H9 (cell line): ENCODE results near the gene CLSTN3. TPM values are rescaled to one million over a fixed set of nuclear protein-coding genes. Genes with fewer than 3 reads are reported as not detected.
A peak's percentile ranks its signal among the peaks of the same experiment; 100 is the strongest.

Source experiments
- DNase-seq: peaks from one replicate; pipeline ENCODE4 v3.0.0-alpha.2; 2017
- H2AFZ ChIP-seq: one replicate; pipeline ENCODE4 v1.6.1; 2013; ENCODE audit warnings: mild to moderate bottlenecking, low read length, control low read depth, moderate library complexity
- H2AK5ac ChIP-seq: 2 replicates; pipeline ENCODE4 v1.6.1; 2013; ENCODE audit warnings: low read length, control low read depth, mixed read lengths; ENCODE audit not compliant: insufficient read length
- H2BK120ac ChIP-seq: one replicate; pipeline ENCODE4 v1.6.1; 2013; ENCODE audit warnings: low read depth, mild to moderate bottlenecking, low read length, control low read depth, inconsistent platforms; ENCODE audit not compliant: poor library complexity, severe bottlenecking
- H2BK12ac ChIP-seq: 2 replicates; pipeline ENCODE4 v1.6.1; 2013; ENCODE audit warnings: low read length, control low read depth, mixed read lengths, low read depth; ENCODE audit not compliant: insufficient read length
- H2BK15ac ChIP-seq: 2 replicates; pipeline ENCODE4 v1.6.1; 2013; ENCODE audit warnings: low read depth, low read length, control low read depth
- H2BK20ac ChIP-seq: one replicate; pipeline ENCODE4 v1.6.1; 2013; ENCODE audit warnings: low read depth, mild to moderate bottlenecking, low read length, control low read depth, inconsistent platforms; ENCODE audit not compliant: poor library complexity, severe bottlenecking
- H2BK5ac ChIP-seq: 2 replicates; pipeline ENCODE4 v1.6.1; 2013; ENCODE audit warnings: low read length, control low read depth, mixed read lengths; ENCODE audit not compliant: insufficient read length
- H3K14ac ChIP-seq: 2 replicates; pipeline ENCODE4 v1.6.1; 2013; ENCODE audit warnings: low read length, control low read depth; ENCODE audit not compliant: insufficient read depth
- H3K18ac ChIP-seq: 2 replicates; pipeline ENCODE4 v1.6.1; 2013; ENCODE audit warnings: low read depth, mild to moderate bottlenecking, mixed read lengths, low read length, control low read depth; ENCODE audit not compliant: insufficient read length
- H3K23ac ChIP-seq: 2 replicates; pipeline ENCODE4 v1.6.1; 2013; ENCODE audit warnings: low read length, control low read depth, mixed read lengths, low read depth; ENCODE audit not compliant: insufficient read length
- H3K23me2 ChIP-seq: 2 replicates; pipeline ENCODE4 v1.6.1; 2013; ENCODE audit warnings: low read depth, mild to moderate bottlenecking, mixed read lengths, low read length, control low read depth; ENCODE audit not compliant: insufficient read length, poor library complexity, severe bottlenecking
- H3K27ac ChIP-seq: 2 replicates; pipeline ENCODE4 v1.5.1; 2013; ENCODE audit warnings: low read length, control low read depth, mixed read lengths, low read depth; ENCODE audit not compliant: insufficient read length
- H3K27me3 ChIP-seq: 2 replicates; pipeline ENCODE4 v1.6.1; 2013; ENCODE audit warnings: low read length, control low read depth, inconsistent platforms; ENCODE audit not compliant: insufficient read depth
- H3K4ac ChIP-seq: 2 replicates; pipeline ENCODE4 v1.6.1; 2013; ENCODE audit warnings: low read depth, mild to moderate bottlenecking, control low read depth, inconsistent platforms, low read length, moderate library complexity
- H3K4me1 ChIP-seq: 2 replicates; pipeline ENCODE4 v1.6.1; 2013; ENCODE audit warnings: low read length, control low read depth, inconsistent platforms; ENCODE audit not compliant: insufficient read depth
- H3K4me2 ChIP-seq: 2 replicates; pipeline ENCODE4 v1.6.1; 2013; ENCODE audit warnings: low read length, control low read depth, mixed read lengths; ENCODE audit not compliant: insufficient read length, insufficient read depth
- H3K56ac ChIP-seq: 2 replicates; pipeline ENCODE4 v1.6.1; 2013; ENCODE audit warnings: low read depth, mild to moderate bottlenecking, mixed read lengths, low read length, control low read depth; ENCODE audit not compliant: insufficient read length
- H3K79me1 ChIP-seq: 2 replicates; pipeline ENCODE4 v1.6.1; 2013; ENCODE audit warnings: low read depth, mild to moderate bottlenecking, moderate library complexity, low read length, control low read depth, inconsistent platforms; ENCODE audit not compliant: insufficient read depth, poor library complexity, severe bottlenecking
- H3K79me2 ChIP-seq: 2 replicates; pipeline ENCODE4 v1.6.1; 2013; ENCODE audit warnings: low read length, control low read depth, inconsistent platforms; ENCODE audit not compliant: insufficient read depth
- H3K9ac ChIP-seq: 2 replicates; pipeline ENCODE4 v1.6.1; 2013; ENCODE audit warnings: low read length, control low read depth, mixed read lengths; ENCODE audit not compliant: insufficient read length; ENCODE audit errors: extremely low read depth
- H3K9me3 ChIP-seq: one replicate; pipeline ENCODE4 v1.6.1; 2013; ENCODE audit warnings: low read depth, low read length, inconsistent platforms; ENCODE audit not compliant: control insufficient read depth
- H3T11ph ChIP-seq: one replicate; pipeline ENCODE4 v1.6.1; 2013; ENCODE audit warnings: mild to moderate bottlenecking, low read length, control low read depth, inconsistent platforms
- H4K20me1 ChIP-seq: one replicate; pipeline ENCODE4 v1.6.1; 2013; ENCODE audit not compliant: control insufficient read depth, insufficient read length, insufficient read depth
- H4K5ac ChIP-seq: 2 replicates; pipeline ENCODE4 v1.6.1; 2013; ENCODE audit warnings: low read depth, mild to moderate bottlenecking, mixed read lengths, low read length, control low read depth; ENCODE audit not compliant: insufficient read length
- H4K8ac ChIP-seq: replicated peaks from 2 replicates; pipeline ENCODE4 v1.6.1; 2013; ENCODE audit warnings: low read length, control low read depth, mixed read lengths, low read depth; ENCODE audit not compliant: insufficient read length
- H4K91ac ChIP-seq: 2 replicates; pipeline ENCODE4 v1.6.1; 2013; ENCODE audit warnings: low read depth, mild to moderate bottlenecking, moderate library complexity, mixed read lengths, low read length, control low read depth; ENCODE audit not compliant: insufficient read length
- H3K27ac Mint-ChIP-seq, 3 experiments: 2 replicates in 2 of 3; 3 replicates in 1 of 3; pipeline ENCODE4 v1.8.0; 2020 to 2021; ENCODE audit warnings: mixed read lengths in 3 of 3, mild to moderate bottlenecking in 1 of 3, moderate library complexity in 1 of 3
- H3K27me3 Mint-ChIP-seq: 2 replicates; pipeline ENCODE4 v1.8.0; 2021; ENCODE audit warnings: low read depth, mild to moderate bottlenecking, moderate library complexity, mixed read lengths
- H3K36me3 Mint-ChIP-seq, 3 experiments: 2 replicates in 2 of 3; 3 replicates in 1 of 3; pipeline ENCODE4 v1.8.0; 2020 to 2021; ENCODE audit warnings: low read depth in 3 of 3, mixed read lengths in 3 of 3; ENCODE audit not compliant: insufficient read depth in 1 of 3
- H3K4me1 Mint-ChIP-seq, 2 experiments: 2 replicates each; pipeline ENCODE4 v1.8.0; 2020; ENCODE audit warnings: mixed read lengths in 2 of 2
- H3K4me3 Mint-ChIP-seq, 2 experiments: 2 replicates in 1 of 2; 3 replicates in 1 of 2; pipeline ENCODE4 v1.8.0; 2020 to 2021; ENCODE audit warnings: mild to moderate bottlenecking in 2 of 2, mixed read lengths in 2 of 2, moderate library complexity in 1 of 2
- H3K9me3 Mint-ChIP-seq, 2 experiments: 2 replicates in 1 of 2; 3 replicates in 1 of 2; pipeline ENCODE4 v1.8.0; 2020; ENCODE audit warnings: mild to moderate bottlenecking in 2 of 2, mixed read lengths in 2 of 2, moderate library complexity in 1 of 2
- WGBS: extraction: QIAGEN DNeasy Blood & Tissue Kit; methylation state at CpG from one replicate; pipeline ENCODE4 v1.1.7; 2013; ENCODE audit warnings: missing lambda C conversion rate, low lambda C conversion rate, mixed read lengths; ENCODE audit not compliant: insufficient read length; ENCODE audit errors: extremely low coverage; 5-methylcytosine and 5-hydroxymethylcytosine counted together
- total RNA-seq: library from RNA; stranded (reverse); gene quantifications from 2 replicates; pipeline ENCODE4 v1.2.1, GENCODE V29; 2021
- TF ChIP-seq, protein P1 (sequence below): fragments of 200-600 bp; sonication (generic); conservative IDR thresholded peaks from 3 replicates; pipeline ENCODE4 v1.8.0; 2021; ENCODE audit warnings: antibody characterized with exemption, mild to moderate bottlenecking

The CLSTN3 gene
- total RNA-seq, 1 experiment from 2014 or later, result 26.2 TPM

DNA sequence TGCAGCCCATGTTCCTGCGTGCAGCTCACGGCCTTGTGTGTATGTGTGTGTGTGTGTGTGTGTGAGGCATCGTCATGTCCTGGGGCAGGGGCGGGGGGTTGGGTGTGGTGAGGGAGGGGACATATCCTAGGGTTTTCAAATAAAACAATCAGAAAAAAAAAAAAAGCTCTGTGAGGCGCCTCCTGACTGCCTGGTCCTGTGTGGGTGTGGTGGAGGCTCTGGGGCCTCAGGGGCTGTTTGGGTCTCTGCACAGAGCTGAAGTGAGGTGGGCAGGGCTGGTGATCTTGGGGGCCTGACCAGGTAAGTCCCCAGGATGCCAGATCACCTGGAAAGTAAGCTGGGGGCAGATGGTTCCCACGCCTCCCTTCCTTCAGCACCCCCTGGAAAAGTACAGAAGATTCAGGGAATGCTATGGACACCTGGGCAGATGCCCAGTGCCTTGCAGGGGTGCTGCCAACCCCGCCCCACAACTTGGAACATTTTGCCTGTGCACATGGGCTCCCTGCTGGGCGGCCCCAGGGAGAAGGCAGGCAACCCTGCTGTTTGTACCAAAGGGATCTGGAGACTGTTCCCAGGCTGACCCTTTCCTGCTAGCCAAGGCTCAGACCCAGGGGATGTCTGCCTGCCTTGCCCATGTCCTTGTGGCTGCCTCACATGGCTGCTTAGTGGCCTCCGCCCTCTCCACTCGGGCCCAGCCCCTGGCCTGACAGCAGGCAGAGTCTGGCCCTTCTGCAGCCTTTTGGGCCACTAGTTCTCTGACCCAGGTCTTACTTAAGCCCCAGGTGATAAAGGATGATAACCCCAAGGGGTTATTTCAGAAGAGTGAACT, 28.8 kb downstream of the CLSTN3 start:
- peaks cover 3% of the 10 kb centered on the region for H3K23me2 ChIP-seq
- no peak overlapping the region for H4K8ac ChIP-seq
- H4K20me1 ChIP-seq, result no peaks in the 10 kb centered on the region
- H3K27ac ChIP-seq, result no peak overlapping the region
- no peak overlapping the region for H2AFZ ChIP-seq
- H3K18ac ChIP-seq, result no peak overlapping the region
- no peak overlapping the region; a peak in 2 of 7 replicates for H3K27ac Mint-ChIP-seq
- H3K79me2 ChIP-seq, result no peaks in the 10 kb centered on the region
- peak overlapping the region; percentile 17; the same call in 1 of the 2 replicates for H3K14ac ChIP-seq
- H3K9ac ChIP-seq, result no peak overlapping the region
- peaks cover 0 to 7% (median 3%) of the 10 kb centered on the region in 3 experiments; a peak in 3 of 7 replicates for H3K36me3 Mint-ChIP-seq
- peaks cover 0 to 8% of the 10 kb centered on the region in 2 experiments; a peak in 3 of 5 replicates for H3K9me3 Mint-ChIP-seq
- H3K4me2 ChIP-seq, result no peak overlapping the region
- H2BK5ac ChIP-seq, result no peak overlapping the region
- no peak overlapping the region for H2BK120ac ChIP-seq
- H3K4ac ChIP-seq, result no peak overlapping the region
- H3K56ac ChIP-seq, result no peak overlapping the region
- no peak overlapping the region for H2AK5ac ChIP-seq
- H3K4me3 Mint-ChIP-seq, result no peak overlapping the region
- H2BK20ac ChIP-seq, result no peak overlapping the region
- no peak overlapping the region for H2BK12ac ChIP-seq
- no CpG with 5 or more reads among the region's 10 CpGs for WGBS
- no peak overlapping the region for H3K23ac ChIP-seq
- TF ChIP-seq, protein P1, sequence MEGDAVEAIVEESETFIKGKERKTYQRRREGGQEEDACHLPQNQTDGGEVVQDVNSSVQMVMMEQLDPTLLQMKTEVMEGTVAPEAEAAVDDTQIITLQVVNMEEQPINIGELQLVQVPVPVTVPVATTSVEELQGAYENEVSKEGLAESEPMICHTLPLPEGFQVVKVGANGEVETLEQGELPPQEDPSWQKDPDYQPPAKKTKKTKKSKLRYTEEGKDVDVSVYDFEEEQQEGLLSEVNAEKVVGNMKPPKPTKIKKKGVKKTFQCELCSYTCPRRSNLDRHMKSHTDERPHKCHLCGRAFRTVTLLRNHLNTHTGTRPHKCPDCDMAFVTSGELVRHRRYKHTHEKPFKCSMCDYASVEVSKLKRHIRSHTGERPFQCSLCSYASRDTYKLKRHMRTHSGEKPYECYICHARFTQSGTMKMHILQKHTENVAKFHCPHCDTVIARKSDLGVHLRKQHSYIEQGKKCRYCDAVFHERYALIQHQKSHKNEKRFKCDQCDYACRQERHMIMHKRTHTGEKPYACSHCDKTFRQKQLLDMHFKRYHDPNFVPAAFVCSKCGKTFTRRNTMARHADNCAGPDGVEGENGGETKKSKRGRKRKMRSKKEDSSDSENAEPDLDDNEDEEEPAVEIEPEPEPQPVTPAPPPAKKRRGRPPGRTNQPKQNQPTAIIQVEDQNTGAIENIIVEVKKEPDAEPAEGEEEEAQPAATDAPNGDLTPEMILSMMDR, result no peak
- no peak overlapping the region for H4K91ac ChIP-seq
- H3K9me3 ChIP-seq, result no peaks in the 10 kb centered on the region
- no peak overlapping the region for H4K5ac ChIP-seq
- DNase-seq, result no peak
- H3K79me1 ChIP-seq, result no peaks in the 10 kb centered on the region
- peaks cover 27% of the 10 kb centered on the region for H3K27me3 Mint-ChIP-seq
- H3K4me1 ChIP-seq, result no peaks in the 10 kb centered on the region
- H2BK15ac ChIP-seq, result no peak overlapping the region
- H3K27me3 ChIP-seq, result no peaks in the 10 kb centered on the region
- peaks cover 6 to 8% of the 10 kb centered on the region in 2 experiments for H3K4me1 Mint-ChIP-seq
- no peak overlapping the region for H3T11ph ChIP-seq
